ENCODE data around the gene MTOR. TPM values are rescaled to one million over a fixed set of nuclear protein-coding genes. Genes with fewer than 3 reads are reported as not detected.

The MTOR gene
- total RNA-seq, 1 donor from 2014 or later: 43.6 TPM

DNA sequence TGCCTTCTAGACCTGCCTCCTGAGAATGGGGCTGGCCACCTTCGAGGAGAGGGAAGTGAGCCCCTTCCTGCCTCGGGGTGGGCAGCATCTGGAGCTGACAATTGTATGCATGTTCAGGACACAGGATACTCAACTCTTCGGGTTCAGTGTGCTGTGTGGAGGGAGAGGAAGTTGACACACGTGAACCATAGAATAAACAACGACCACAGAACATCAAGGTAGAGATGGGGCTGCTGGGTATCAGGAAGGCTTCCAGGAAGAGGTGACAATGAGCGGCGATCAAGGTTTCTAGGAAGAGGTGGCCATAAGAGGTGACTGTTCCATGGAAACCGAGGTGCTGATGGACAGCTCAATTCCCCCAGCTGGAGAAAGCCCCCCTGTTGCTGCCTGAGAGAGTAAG, 32.6 kb upstream of the MTOR start:
- Mint-ChIP-seq H3K27ac (ENCODE audit: unreplicated experiment) (no peak overlapping the region), H3K4me1 (ENCODE audit: low read depth, unreplicated experiment) (no peaks in the 10 kb centered on the region)
- no peak for FAIRE-seq

DNA sequence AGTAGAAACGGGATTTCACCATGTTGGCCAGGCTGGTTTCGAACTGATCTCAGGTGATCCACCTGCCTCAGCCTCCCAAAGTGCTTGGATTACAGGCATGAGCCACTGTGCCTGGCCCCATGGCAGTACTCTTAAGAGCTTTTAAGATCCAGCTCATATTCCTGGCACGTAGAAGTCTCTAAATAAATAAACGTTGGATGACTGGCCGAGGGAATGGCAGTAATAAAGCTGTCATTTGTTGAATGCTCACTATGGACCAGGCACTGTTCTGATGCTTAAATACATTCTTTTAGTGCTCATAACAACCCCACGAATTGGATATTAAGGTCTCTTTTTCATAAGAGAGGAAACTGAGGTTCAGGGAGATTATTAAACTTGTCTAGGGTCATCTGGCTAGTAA, 31.5 kb upstream of the MTOR start:
- no peaks in the 10 kb centered on the region for H3K27me3 ChIP-seq (ENCODE audit: insufficient read depth, low read length)
- H3K27me3 Mint-ChIP-seq (ENCODE audit: low read depth, unreplicated experiment): no peaks in the 10 kb centered on the region
- TF ChIP-seq EZH2 (IDR thresholded peaks at IDR 0.05; ENCODE audit: insufficient read depth, low read length): no peak
- TF ChIP-seq, protein P1, sequence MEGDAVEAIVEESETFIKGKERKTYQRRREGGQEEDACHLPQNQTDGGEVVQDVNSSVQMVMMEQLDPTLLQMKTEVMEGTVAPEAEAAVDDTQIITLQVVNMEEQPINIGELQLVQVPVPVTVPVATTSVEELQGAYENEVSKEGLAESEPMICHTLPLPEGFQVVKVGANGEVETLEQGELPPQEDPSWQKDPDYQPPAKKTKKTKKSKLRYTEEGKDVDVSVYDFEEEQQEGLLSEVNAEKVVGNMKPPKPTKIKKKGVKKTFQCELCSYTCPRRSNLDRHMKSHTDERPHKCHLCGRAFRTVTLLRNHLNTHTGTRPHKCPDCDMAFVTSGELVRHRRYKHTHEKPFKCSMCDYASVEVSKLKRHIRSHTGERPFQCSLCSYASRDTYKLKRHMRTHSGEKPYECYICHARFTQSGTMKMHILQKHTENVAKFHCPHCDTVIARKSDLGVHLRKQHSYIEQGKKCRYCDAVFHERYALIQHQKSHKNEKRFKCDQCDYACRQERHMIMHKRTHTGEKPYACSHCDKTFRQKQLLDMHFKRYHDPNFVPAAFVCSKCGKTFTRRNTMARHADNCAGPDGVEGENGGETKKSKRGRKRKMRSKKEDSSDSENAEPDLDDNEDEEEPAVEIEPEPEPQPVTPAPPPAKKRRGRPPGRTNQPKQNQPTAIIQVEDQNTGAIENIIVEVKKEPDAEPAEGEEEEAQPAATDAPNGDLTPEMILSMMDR (IDR thresholded peaks at IDR 0.05; ENCODE audit: insufficient read depth, low read depth, low read length): no peak
- peaks cover 9% of the 10 kb centered on the region for H4K20me1 ChIP-seq (ENCODE audit: insufficient read depth, low read length)
- no peak overlapping the region for H3K4me3 ChIP-seq (ENCODE audit: insufficient read depth, low read depth, low read length)
- DNase-seq (ENCODE audit: low read depth): no peak
- H3K79me2 ChIP-seq (ENCODE audit: insufficient read depth, low read length): no peaks in the 10 kb centered on the region
- no peak overlapping the region for H3K27ac Mint-ChIP-seq (ENCODE audit: unreplicated experiment)
- peaks cover 15% of the 10 kb centered on the region for H3K36me3 Mint-ChIP-seq (ENCODE audit: low read depth, unreplicated experiment)
- H3K4me3 Mint-ChIP-seq (ENCODE audit: unreplicated experiment): no peak overlapping the region
- no peaks in the 10 kb centered on the region for H3K36me3 ChIP-seq (ENCODE audit: insufficient read depth, low read length)
- no peak overlapping the region for H3K4me2 ChIP-seq (ENCODE audit: low read length)
- no peak overlapping the region for H2AFZ ChIP-seq (ENCODE audit: low read depth, low read length)
- H3K9me3 ChIP-seq (ENCODE audit: insufficient read depth, low read depth, low read length): no peaks in the 10 kb centered on the region
- no peaks in the 10 kb centered on the region for H3K9me3 Mint-ChIP-seq (ENCODE audit: unreplicated experiment)
- FAIRE-seq: no peak
- H3K4me1 Mint-ChIP-seq (ENCODE audit: low read depth, unreplicated experiment): peaks cover 4% of the 10 kb centered on the region
- no peak overlapping the region for H3K9ac ChIP-seq (ENCODE audit: low read length)
- H3K4me1 ChIP-seq (ENCODE audit: insufficient read depth, low read length): no peaks in the 10 kb centered on the region
- no peak overlapping the region for H3K27ac ChIP-seq (ENCODE audit: low read depth, low read length)

More for the DNA sequence above, 32.6 kb upstream of the MTOR start:
- no peak overlapping the region for H3K4me3 ChIP-seq (ENCODE audit: insufficient read depth, low read depth, low read length)
- H3K27ac ChIP-seq (ENCODE audit: low read depth, low read length): no peak overlapping the region
- no peak overlapping the region for H3K9ac ChIP-seq (ENCODE audit: low read length)
- H3K79me2 ChIP-seq (ENCODE audit: insufficient read depth, low read length): no peaks in the 10 kb centered on the region
- Mint-ChIP-seq H3K27me3 (ENCODE audit: low read depth, unreplicated experiment) (no peaks in the 10 kb centered on the region), H3K36me3 (ENCODE audit: low read depth, unreplicated experiment) (peaks cover 12% of the 10 kb centered on the region), H3K4me3 (ENCODE audit: unreplicated experiment) (no peak overlapping the region), H3K9me3 (ENCODE audit: unreplicated experiment) (no peaks in the 10 kb centered on the region)
- no peak for DNase-seq (ENCODE audit: low read depth)
- no peaks in the 10 kb centered on the region for H3K4me1 ChIP-seq (ENCODE audit: insufficient read depth, low read length)
- H3K36me3 ChIP-seq (ENCODE audit: insufficient read depth, low read length): no peaks in the 10 kb centered on the region
- no peak for TF ChIP-seq EZH2 (IDR thresholded peaks at IDR 0.05; ENCODE audit: insufficient read depth, low read length)
- TF ChIP-seq, protein P1 (IDR thresholded peaks at IDR 0.05; ENCODE audit: insufficient read depth, low read depth, low read length): no peak
- H3K27me3 ChIP-seq (ENCODE audit: insufficient read depth, low read length): no peaks in the 10 kb centered on the region
- H3K4me2 ChIP-seq (ENCODE audit: low read length): no peak overlapping the region
- H2AFZ ChIP-seq (ENCODE audit: low read depth, low read length): no peak overlapping the region
- H3K9me3 ChIP-seq (ENCODE audit: insufficient read depth, low read depth, low read length): no peaks in the 10 kb centered on the region
- H4K20me1 ChIP-seq (ENCODE audit: insufficient read depth, low read length): peaks cover 5% of the 10 kb centered on the region

DNA sequence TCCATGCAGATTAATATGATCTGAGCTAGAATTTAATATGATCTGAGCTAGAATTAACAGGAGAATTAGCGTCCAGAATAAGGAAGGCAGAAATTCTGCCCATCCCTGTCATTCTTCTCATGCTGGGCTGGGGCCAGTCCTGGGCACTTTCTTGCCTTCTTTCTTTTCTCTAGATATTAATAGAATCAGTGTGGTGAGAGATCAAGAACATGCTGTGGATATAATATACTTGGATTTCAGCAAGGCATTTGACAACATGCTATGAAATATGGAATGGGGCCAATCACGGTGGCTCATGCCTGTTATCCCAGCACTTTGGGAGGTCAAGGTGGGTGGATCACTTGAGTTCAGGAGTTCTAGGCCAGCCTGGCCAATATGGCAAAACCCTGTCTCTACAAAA, 28.7 kb upstream of the MTOR start:
- no peak for FAIRE-seq
- H3K9me3 ChIP-seq (ENCODE audit: insufficient read depth, low read depth, low read length): no peaks in the 10 kb centered on the region
- no peak overlapping the region for H3K27ac Mint-ChIP-seq (ENCODE audit: unreplicated experiment)

More for the DNA sequence above, 28.7 kb upstream of the MTOR start:
- Histone ChIP-seq H3K79me2 (ENCODE audit: insufficient read depth, low read length) (no peaks in the 10 kb centered on the region), H3K4me3 (ENCODE audit: insufficient read depth, low read depth, low read length) (no peak overlapping the region), H3K27ac (ENCODE audit: low read depth, low read length) (no peak overlapping the region), H3K9ac (ENCODE audit: low read length) (no peak overlapping the region), H3K27me3 (ENCODE audit: insufficient read depth, low read length) (no peaks in the 10 kb centered on the region), H4K20me1 (ENCODE audit: insufficient read depth, low read length) (peaks cover 20% of the 10 kb centered on the region), H3K4me2 (ENCODE audit: low read length) (no peak overlapping the region), H3K4me1 (ENCODE audit: insufficient read depth, low read length) (peaks cover 9% of the 10 kb centered on the region), H2AFZ (ENCODE audit: low read depth, low read length) (no peak overlapping the region), H3K36me3 (ENCODE audit: insufficient read depth, low read length) (no peaks in the 10 kb centered on the region)
- no peak overlapping the region for H3K4me3 Mint-ChIP-seq (ENCODE audit: unreplicated experiment)
- no peak for DNase-seq (ENCODE audit: low read depth)
- peaks cover 14% of the 10 kb centered on the region for H3K4me1 Mint-ChIP-seq (ENCODE audit: low read depth, unreplicated experiment)
- TF ChIP-seq, protein P1 (IDR thresholded peaks at IDR 0.05; ENCODE audit: insufficient read depth, low read depth, low read length): no peak
- TF ChIP-seq EZH2 (IDR thresholded peaks at IDR 0.05; ENCODE audit: insufficient read depth, low read length): no peak
- no peaks in the 10 kb centered on the region for H3K9me3 Mint-ChIP-seq (ENCODE audit: unreplicated experiment)
- H3K27me3 Mint-ChIP-seq (ENCODE audit: low read depth, unreplicated experiment): no peaks in the 10 kb centered on the region
- peaks cover 17% of the 10 kb centered on the region for H3K36me3 Mint-ChIP-seq (ENCODE audit: low read depth, unreplicated experiment)
